Prostate gland (tissue), 2 donors: ENCODE data around the gene RCC1.
"Not testable (repeated sequence)": the region's sequence is repeated elsewhere in the genome, so short reads cannot be mapped to it uniquely, and the experiment has no call there.

ENCODE experiments used
- POLR2A ChIP-seq: fragments of 450-650 bp; IDR thresholded peaks from one replicate; pipeline ENCODE4 v1.6.1; 2016; ENCODE audit warnings: antibody characterized with exemption, mild to moderate bottlenecking
- POLR2AphosphoS5 ChIP-seq: sonication (generic); formaldehyde crosslinking; IDR thresholded peaks from one replicate; pipeline ENCODE4 v1.6.1; 2017; ENCODE audit warnings: antibody characterized with exemption
- TF ChIP-seq, protein P1 (sequence below), 4 experiments: fragments of 200-600 bp in 2 of 4; fragments of 450-650 bp in 2 of 4; sonication (generic) in 2 of 4; IDR thresholded peaks; 1 replicate in 3 of 4; 2 replicates in 1 of 4; pipeline ENCODE4 v1.5.1; 2016 to 2019; ENCODE audit warnings: antibody characterized with exemption in 4 of 4, mild to moderate bottlenecking in 2 of 4, moderate library complexity in 2 of 4

- TF ChIP-seq, protein P1, sequence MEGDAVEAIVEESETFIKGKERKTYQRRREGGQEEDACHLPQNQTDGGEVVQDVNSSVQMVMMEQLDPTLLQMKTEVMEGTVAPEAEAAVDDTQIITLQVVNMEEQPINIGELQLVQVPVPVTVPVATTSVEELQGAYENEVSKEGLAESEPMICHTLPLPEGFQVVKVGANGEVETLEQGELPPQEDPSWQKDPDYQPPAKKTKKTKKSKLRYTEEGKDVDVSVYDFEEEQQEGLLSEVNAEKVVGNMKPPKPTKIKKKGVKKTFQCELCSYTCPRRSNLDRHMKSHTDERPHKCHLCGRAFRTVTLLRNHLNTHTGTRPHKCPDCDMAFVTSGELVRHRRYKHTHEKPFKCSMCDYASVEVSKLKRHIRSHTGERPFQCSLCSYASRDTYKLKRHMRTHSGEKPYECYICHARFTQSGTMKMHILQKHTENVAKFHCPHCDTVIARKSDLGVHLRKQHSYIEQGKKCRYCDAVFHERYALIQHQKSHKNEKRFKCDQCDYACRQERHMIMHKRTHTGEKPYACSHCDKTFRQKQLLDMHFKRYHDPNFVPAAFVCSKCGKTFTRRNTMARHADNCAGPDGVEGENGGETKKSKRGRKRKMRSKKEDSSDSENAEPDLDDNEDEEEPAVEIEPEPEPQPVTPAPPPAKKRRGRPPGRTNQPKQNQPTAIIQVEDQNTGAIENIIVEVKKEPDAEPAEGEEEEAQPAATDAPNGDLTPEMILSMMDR (IDR thresholded peaks at IDR 0.05), result not testable (repeated sequence)
- TF ChIP-seq POLR2A, POLR2AphosphoS5: not testable (repeated sequence)
Measured at GRCh38 chr1:28572891-28573290, 67.0 kb downstream of the RCC1 start.
